D721Med (cell line): ENCODE data around the gene TGM3.

Source experiments
- DNase-seq: peaks from one replicate; pipeline ENCODE4 v3.0.0; 2011; ENCODE audit warnings: low spot score; ENCODE audit not compliant: insufficient read length
- FAIRE-seq: peaks from 2 replicates; lab custom pipeline; 2011; peaks lifted over from hg19 to GRCh38; lab: Jason Lieb, UNC
- TF ChIP-seq, protein P1 (sequence below): IDR thresholded peaks from 2 replicates; pipeline ENCODE4 v1.5.1; 2012; ENCODE audit warnings: mild to moderate bottlenecking, control low read depth; ENCODE audit not compliant: insufficient read depth; ENCODE audit errors: missing control alignments

TGM3 gene

DNA sequence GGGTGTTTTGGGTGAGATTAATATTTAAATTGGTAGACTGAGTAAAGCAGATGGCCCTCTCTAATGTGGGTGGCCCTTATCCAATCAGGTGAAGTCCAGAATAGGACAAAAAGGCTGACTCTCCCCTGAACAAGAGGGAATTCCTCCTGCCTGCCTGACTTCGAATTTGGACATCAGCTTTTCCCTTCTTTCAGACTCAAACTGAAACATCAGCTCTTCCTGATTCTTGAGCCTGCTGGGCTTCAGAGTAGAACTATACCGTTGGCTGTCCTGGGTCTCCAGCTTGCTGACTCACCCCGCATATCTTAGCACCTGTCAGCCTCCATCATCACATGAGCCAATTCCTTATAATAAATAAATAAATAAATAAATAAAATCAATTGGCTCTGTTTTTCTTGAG lies 69.9 kb downstream of the TGM3 start:
- TF ChIP-seq, protein P1, sequence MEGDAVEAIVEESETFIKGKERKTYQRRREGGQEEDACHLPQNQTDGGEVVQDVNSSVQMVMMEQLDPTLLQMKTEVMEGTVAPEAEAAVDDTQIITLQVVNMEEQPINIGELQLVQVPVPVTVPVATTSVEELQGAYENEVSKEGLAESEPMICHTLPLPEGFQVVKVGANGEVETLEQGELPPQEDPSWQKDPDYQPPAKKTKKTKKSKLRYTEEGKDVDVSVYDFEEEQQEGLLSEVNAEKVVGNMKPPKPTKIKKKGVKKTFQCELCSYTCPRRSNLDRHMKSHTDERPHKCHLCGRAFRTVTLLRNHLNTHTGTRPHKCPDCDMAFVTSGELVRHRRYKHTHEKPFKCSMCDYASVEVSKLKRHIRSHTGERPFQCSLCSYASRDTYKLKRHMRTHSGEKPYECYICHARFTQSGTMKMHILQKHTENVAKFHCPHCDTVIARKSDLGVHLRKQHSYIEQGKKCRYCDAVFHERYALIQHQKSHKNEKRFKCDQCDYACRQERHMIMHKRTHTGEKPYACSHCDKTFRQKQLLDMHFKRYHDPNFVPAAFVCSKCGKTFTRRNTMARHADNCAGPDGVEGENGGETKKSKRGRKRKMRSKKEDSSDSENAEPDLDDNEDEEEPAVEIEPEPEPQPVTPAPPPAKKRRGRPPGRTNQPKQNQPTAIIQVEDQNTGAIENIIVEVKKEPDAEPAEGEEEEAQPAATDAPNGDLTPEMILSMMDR, result no peak
- FAIRE-seq, result no peak

DNA sequence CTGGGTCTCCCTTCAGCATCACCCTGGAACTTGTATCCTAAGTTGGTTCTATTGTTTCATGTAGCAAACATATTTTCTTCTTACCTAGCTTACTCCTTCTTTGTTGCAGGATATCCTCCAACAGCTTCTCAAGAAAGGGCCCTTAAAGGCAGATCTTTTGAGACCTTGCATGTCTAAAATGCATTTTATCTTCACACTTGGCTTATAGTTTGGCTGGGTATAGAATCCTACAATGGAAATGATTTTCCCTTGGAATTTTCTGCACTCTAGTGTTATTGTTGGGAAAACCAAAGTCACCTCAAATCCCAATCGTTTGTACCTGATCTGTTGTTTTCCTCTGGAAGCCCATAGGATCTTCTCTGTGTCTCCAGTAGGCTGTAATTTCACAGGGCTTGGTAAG lies 72.8 kb downstream of the TGM3 start:
- TF ChIP-seq, protein P1, result no peak

More for the DNA sequence above, 69.9 kb downstream of the TGM3 start:
- DNase-seq, result no peak

DNA sequence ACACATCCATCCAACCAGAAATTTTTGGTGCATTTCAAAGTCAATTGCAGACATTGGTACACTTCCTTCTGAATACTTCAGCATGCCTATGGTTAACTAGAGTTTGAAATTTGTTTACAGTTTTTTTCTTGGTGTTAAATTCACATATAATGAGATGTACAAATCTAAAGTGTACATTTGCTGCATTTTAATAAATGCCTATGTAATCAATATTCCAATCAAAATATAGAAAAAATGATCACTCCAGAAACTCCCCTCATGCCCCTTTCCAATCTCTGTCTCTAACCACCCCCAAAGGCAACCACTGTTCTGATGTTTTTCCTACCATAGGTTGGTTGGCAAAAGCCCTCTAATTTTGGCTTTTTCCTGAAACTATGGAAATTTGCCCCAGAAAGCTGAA lies 77.3 kb downstream of the TGM3 start:
- FAIRE-seq (no peak), DNase-seq (no peak)
- TF ChIP-seq, protein P1, result no peak

More for the DNA sequence above, 72.8 kb downstream of the TGM3 start:
- DNase-seq, result no peak
- FAIRE-seq, result no peak

DNA sequence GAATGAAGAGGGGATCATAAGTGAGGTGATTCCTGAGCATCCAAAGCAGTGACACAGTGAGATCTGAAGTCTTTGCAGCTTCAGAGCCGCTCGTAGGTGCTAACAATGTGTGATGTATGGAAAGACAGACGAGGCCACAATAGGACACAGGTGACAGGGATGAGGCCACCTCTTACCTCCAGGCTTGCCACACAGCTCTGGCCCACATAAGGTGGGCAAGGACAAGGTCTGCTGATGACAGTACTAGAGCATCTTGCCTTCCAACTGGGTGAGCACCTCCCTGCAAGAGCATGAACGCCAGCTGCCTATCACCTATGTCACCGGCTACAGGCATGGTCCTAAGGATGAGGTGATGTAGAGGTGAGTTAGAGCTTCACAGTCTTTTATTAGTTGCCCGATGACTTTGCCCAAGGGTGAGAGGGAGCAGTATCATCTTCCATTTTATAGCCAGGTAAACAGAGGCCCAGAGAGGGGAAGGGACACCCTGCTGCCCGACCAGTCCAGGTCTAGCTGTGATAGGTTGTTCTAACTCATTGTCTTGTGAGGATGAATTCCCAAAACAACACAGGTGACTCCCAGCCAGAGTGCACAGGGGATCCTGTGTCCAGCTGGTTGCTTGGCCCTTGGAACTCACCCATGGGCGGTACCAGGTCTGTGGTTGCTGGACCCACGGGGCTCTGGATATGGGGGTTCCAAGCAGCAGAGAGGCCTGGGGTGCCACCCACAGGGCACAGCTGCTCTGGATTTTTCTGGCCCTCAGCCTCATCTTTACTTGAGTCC lies 78.7 kb downstream of the TGM3 start:
- TF ChIP-seq, protein P1, result no peak

DNA sequence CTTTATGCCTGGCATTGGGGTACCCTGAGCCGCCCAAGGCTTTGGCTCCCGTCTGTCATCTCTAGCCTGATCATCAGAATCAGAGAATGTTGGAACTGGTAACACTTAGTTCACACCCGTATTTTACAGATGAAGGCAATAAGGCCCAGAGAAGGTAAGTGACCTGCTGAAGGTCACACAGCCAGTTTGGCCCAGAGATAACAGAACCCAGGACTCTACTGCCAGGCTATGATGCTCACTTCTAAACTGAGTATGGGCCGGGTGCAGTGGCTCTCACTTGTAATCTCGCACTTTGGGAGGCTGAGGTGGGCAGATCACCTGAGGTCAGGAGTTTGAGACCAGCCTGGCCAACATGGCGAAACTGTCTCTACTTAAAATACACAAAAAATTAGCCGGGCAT lies 83.1 kb downstream of the TGM3 start:
- TF ChIP-seq, protein P1, result no peak
- FAIRE-seq (no peak), DNase-seq (no peak)

More for the DNA sequence above, 78.7 kb downstream of the TGM3 start:
- no peak for DNase-seq
- no peak for FAIRE-seq

DNA sequence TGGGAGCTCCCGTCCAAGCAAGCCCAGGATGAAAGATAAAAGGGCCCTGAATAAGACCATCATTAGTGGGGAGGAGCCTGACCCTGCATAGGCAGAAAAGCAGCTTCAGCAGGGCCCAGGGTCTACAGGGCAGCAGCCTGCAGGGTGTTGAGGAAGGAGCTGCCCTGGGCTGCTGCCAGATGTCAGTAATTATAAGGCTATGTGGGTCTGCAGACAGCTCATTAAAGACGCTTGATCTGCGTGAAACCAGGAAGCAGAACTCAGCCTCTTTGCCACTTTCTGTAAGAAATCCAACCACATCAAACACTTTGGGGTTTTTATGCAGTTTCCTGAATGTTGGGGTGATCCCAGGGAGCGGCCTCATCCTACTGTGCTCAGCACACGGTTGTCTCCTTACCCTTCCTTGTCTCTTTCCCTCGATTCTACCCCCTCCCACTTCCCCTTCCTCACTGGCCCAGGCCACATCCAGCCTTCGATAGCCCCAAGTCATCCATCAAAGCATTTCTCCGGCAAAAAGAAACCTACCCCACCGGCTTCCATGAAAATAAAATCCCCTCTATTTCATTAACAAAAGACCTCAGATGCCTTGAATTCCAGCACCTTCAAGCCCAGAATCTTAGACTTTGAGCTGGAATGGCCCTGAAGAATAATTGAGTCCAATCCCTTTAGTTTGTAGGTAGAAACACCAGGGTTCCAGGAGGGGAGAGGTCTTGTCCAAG lies 83.9 kb downstream of the TGM3 start:
- FAIRE-seq (no peak), DNase-seq (no peak)
- TF ChIP-seq, protein P1, result no peak
